Medulla oblongata (tissue), 1 donor: ENCODE data around the gene TXNIP.
A peak's percentile ranks its signal among the peaks of the same experiment; 100 is the strongest.

Source experiments
- DNase-seq: peaks from one replicate; pipeline ENCODE4 v3.0.0-alpha.2; 2015; ENCODE audit errors: extremely low spot score

Gene TXNIP

GRCh38 chr1:146012703-146013558 lies 16.6 kb upstream of the TXNIP start:
- DNase-seq: peak; percentile 89

- no peak for DNase-seq
Measured at GRCh38 chr1:146010126-146010738, 13.9 kb upstream of the TXNIP start.

- no peak for DNase-seq
Measured at GRCh38 chr1:146007489-146008133, 11.2 kb upstream of the TXNIP start.

GRCh38 chr1:146001709-146002108 lies 5.3 kb upstream of the TXNIP start:
- no peak for DNase-seq

- DNase-seq: no peak
Measured at GRCh38 chr1:145999321-146000024, 3.1 kb upstream of the TXNIP start.

- peak; percentile 73 for DNase-seq
Measured at GRCh38 chr1:145997718-145998023, 1.3 kb upstream of the TXNIP start.

- no peak for DNase-seq
Measured at GRCh38 chr1:145997016-145997717, 788 bp upstream of the TXNIP start.

- no peak for DNase-seq
Measured at GRCh38 chr1:145995964-145996432, 381 bp downstream of the TXNIP start.

- DNase-seq: no peak
Measured at GRCh38 chr1:145995148-145995881, 1.1 kb downstream of the TXNIP start.

GRCh38 chr1:145994391-145995120 lies 1.8 kb downstream of the TXNIP start:
- DNase-seq: peak; percentile 54

GRCh38 chr1:145993618-145994390 lies 2.6 kb downstream of the TXNIP start:
- no peak for DNase-seq

- DNase-seq: no peak
Measured at GRCh38 chr1:145992958-145993617, 3.3 kb downstream of the TXNIP start.

GRCh38 chr1:145992502-145992936 lies 3.9 kb downstream of the TXNIP start:
- no peak for DNase-seq

GRCh38 chr1:145991735-145992412 lies 4.5 kb downstream of the TXNIP start:
- DNase-seq: no peak

- DNase-seq: no peak
Measured at GRCh38 chr1:145990249-145990855, 6.0 kb downstream of the TXNIP start.

GRCh38 chr1:145988773-145989172 lies 7.6 kb downstream of the TXNIP start:
- no peak for DNase-seq

GRCh38 chr1:145987926-145988325 lies 8.5 kb downstream of the TXNIP start:
- DNase-seq: no peak

- DNase-seq: no peak
Measured at GRCh38 chr1:145986551-145986950, 9.8 kb downstream of the TXNIP start.
